Stimulated activated CD8-positive, alpha-beta memory T cell treated with anti-CD3 and anti-CD28 coated beads, Interleukin-15, amount 100 ng/mL, for 4 hours (primary cell): Measurements from ENCODE around the gene SIAH3.
"Not testable (repeated sequence)": the region's sequence is repeated elsewhere in the genome, so short reads cannot be mapped to it uniquely, and the experiment has no call there.

Experiments used
- DNase-seq, 2 donors: peaks; one replicate each; pipeline ENCODE4 v3.0.0-alpha.2; 2020; ENCODE audit warnings: low read depth in 2 of 2

SIAH3 gene

GRCh38 chr13:45851171-45851921 lies at the start of gene SIAH3:
Gene SIAH3, minus strand, starts transcription at chr13:45851753. Its CDS starts 124 bp downstream, at chr13:45851629.
- DNase-seq, result no peak

DNA sequence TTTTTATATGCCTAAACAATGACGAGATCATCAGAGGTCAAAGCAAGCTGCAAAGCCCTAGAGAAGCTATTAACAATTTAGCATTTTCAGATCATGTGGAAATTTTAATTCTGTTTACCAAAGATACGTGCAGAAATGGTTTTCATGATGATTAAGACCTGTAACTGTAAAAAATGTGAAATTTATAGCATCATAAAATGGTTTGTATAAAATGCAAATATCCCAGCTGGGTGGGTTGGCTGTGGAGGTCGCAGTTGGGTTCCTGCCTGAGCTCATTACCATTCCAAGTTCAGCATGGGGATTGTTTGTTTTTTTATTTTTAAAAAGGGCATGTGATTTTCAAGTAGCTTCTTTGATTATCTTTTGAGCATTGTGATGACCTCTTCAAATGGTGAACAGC lies 47.9 kb upstream of the SIAH3 start:
- no peak for DNase-seq

- no peak for DNase-seq
These were observed 46.0 kb upstream of the SIAH3 start for GRCh38 chr13:45897562-45897961.

- no peak for DNase-seq
These were observed 44.7 kb upstream of the SIAH3 start for GRCh38 chr13:45896285-45896684.

DNA sequence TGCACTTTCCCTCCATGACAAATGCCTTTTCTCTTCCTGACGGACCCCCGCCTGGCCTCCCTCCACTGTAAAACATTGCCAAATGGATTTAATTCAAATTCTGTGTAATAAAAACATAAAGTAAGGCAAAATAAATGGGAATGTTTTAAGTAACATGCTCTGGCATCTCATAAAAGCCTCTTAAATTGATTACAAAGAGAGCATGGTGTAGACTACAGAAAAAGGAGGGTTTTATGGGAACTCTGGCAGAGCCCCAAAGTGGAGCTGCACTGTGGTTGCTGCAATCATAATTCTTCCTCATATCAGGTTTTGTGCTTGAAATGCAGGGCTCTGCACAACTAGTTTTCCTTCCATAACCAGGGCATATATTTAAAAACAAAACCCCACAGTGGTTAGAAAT lies 44.3 kb upstream of the SIAH3 start:
- DNase-seq, result no peak

DNA sequence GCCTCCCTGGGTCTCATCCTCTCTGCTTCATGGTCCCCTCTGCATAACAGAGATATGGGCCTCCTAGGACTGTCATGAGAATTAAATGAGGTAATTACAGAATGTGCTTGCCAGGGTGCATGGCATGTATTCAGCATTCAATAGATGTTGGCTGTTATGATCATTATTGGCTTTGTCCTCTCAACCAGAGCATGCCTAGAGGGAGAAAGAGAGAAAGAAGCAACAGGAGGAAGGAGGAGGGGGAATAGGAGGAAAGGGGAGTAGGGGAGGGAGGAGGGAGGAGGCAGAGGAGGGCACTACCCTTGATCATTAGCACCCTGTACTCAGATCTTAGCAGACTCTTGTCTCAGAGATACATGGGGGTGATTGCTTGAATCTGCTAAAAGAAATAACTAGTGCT lies 41.0 kb upstream of the SIAH3 start:
- DNase-seq, result no peak

DNA sequence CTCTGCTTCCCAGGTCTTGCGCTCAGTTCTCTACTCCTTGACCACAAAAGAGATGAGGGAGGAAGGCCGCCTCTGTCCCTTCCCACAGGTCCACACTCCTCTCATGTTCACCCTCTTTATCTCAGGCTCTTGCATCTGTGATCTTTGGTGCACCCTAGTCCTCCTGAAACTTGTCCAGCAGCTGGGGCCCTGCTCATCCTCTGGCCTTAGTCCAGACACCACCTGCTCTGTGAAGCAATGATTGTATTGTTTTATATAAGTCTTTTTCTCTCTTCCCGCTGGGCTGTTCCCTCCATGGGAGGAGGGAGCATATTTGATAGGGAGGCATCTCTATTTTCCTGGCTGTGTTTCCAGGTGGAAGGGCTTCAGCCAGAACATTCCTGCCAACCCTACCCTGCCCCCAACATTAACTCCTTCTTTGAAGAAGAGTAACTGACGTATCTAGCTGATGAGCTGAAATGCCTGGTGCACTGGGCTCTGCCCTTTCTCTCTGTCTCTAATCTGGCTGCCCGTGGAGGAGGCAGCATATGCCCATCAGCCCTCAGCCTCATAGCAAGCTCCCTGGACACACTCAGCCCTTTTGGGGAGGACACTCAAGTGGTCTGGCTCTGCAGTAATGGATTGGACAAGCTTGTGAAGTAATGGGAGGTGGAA lies 38.2 kb upstream of the SIAH3 start:
- no peak for DNase-seq

DNA sequence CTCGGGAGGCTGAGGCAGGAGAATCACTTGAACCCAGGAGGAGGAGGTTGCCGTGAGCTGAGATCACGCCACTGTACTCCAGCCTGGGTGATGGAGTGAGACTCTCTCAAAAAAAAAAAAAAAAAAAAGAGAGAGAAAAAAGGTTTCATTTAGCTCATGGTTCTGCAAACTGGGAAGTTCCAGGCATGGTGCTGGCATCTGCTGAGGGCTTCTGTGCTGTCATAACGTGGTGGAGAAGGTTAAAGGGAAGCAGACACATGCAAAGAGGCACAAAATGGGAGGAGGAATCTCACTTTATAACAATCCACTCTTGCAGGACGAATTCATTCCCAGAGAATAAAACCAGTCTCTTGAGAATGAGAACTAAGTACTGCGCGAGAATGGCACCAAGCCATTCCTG lies 34.9 kb upstream of the SIAH3 start:
- no peak for DNase-seq

DNA sequence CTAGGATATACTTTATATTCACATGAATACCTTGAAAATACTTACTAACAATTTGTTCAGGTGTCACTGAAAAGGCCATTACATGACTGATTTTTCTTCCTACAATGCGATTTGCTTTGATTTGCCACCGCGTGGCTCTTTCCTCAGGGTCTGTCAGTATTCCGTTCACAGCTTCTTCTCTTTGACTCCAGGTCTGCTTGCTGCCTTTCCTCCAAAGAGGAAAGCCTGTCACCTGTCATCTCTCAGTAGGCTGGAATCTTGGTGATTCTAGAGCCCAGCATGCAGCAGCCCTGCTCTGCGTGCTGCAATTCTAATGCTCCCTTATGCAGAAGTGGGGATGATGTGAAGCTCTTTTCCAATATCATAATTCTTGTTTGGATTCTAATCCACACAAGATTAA lies 33.6 kb upstream of the SIAH3 start:
- no peak for DNase-seq

GRCh38 chr13:45882626-45883025 lies 31.1 kb upstream of the SIAH3 start:
- no peak for DNase-seq

GRCh38 chr13:45881353-45881752 lies 29.8 kb upstream of the SIAH3 start:
- DNase-seq, result no peak

DNA sequence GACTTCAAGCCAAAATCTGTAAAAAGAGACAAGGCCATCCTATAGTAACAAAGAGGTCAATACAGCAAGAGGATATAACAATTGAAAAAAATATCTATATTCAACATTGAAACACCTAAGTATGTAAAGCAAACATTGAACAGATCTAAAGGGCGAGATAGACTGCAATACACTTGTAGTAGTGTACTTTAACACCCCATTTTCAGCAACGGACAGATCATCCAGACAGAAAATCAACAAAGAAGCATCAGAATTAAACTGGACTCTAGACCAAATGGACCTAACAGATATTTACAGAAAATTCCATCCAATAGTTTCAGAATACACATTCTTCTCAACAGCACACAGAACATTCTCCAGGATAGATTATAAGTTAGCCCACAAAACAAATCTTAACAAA lies 28.7 kb upstream of the SIAH3 start:
- DNase-seq, result no peak

DNA sequence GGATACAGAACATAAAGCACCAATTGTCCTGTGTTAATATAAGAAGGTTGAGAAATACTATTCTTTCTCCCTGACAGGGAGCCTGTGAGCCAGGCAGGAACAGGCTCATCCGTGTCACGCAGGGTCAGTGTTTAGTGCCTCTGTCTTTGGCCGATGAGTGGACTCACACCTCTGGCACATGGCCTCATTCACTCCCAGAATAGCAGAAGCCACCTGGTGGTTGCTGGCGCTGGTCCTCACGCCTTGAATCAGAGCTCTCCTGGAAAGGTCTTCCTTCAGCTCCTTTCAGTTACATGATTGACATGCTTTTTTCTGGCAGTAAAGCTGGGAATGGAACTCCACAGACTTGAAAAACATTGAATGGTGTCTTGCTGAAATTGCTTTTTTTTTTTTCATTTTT lies 28.1 kb upstream of the SIAH3 start:
- DNase-seq, result no peak

DNA sequence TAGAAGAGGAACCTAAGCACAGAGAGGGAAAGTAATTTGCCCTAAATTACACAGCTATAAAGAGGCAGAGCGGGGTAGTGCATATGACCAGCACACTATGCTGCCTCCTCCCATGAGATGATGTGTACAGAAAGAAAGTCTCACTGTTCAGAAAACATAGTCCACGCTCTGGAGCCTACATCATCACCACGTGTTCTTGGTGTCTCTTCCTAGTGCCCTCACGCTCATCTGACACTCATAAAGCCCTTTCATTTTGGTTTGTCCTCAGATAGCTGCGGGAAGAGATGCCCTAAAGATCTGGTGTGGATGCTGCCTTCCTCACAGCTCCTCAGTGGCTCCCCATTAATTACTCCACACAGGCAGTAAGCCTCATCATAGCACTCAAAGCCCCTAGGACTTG lies 27.4 kb upstream of the SIAH3 start:
- DNase-seq, result no peak

- DNase-seq, result no peak
These were observed 25.2 kb upstream of the SIAH3 start for GRCh38 chr13:45876781-45877180.

DNA sequence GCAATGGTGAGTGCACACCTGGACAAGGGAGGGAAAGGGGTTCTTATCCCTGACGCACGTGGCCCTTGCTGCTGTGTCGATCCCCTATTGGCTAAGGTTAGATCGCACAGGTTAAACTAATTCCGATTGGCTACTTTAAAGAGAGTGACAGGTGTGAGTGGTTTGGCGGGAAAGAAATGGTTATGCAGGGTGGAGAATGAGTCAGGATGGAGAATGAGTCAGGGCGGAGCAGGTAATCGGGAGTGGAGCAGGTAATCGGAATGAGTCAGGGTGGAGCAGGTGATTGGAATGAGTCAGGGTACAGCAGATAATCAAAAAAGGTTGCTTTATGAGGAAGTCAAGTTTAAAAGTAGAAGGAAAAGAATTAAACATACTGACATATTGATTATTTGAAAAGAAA lies 24.4 kb upstream of the SIAH3 start:
- no peak for DNase-seq

- DNase-seq, result no peak
These were observed 22.2 kb upstream of the SIAH3 start for GRCh38 chr13:45873491-45874325.

- no peak for DNase-seq
These were observed 21.0 kb upstream of the SIAH3 start for GRCh38 chr13:45872566-45872965.

- not testable (repeated sequence) for DNase-seq
These were observed 19.6 kb upstream of the SIAH3 start for GRCh38 chr13:45871201-45871600.

GRCh38 chr13:45870232-45870631 lies 18.7 kb upstream of the SIAH3 start:
- no peak for DNase-seq

DNA sequence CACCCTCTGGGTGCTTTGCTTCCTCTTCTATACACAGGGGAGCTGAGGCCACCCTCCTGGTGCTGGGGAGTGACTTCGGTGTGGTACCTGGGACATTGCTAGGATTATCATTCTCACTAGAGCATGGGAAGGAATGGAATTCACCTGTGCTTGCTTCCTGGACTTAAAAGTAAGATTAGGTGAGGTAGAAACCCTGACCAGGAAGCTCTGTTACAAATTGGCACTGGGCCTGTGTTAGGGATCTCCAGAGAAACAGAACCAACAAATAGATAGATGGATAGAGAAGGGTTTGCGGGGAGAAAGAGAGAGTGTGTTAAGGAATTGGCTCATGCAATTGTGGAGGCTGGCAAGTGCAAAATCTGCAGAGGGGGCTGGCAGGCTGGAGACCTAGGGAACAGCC lies 13.9 kb upstream of the SIAH3 start:
- no peak for DNase-seq

DNA sequence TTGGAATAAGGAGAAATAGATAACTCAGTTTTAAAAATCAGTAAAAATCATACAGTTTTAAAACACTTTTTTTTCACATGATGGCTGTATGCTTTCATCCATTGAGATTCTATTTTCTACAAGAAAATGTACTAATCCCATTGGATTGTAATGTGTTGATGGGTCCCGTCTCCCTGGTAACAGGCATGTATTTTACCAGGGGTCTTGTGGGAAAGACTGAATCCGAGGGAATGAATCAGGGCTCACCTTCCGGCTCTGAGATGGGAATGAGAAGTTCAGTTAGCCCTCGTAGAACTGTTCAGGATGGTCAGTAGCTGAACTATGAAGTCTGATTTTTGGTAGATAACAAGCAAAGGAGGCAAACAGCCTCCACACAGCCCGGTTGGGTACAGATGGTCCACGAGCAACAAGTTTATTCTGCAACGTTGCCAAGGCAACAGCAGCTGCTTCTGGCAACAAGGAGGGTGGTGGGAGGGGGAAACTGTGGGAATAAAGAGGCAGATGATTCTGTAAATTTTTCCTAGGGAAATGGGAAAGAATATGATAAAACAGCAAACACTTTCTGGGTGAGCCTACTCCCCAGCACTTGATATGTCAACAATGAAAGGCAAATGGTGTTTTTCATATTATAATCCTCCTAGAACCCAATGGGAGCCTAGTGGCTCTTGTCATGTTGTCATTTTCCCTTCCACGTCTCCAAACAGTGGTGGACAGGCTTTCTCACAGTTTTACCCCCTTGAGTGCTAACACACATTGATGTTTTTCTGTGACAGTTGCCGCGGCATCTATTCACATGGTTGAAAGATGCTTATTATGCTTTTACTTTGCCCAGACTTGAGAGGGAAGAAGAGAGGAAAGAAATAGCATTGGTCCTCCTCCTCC lies 12.4 kb upstream of the SIAH3 start:
- DNase-seq, result no peak
